SKM-1 (cell line): Measurements from ENCODE around the gene JADE3.
"Not testable (repeated sequence)": the region's sequence is repeated elsewhere in the genome, so short reads cannot be mapped to it uniquely, and the experiment has no call there.

Source experiments
- DNase-seq: peaks from one replicate; lab custom pipeline; 2025; ENCODE audit not compliant: unreplicated experiment; lab: John Stamatoyannopoulos, UW

JADE3 gene

GRCh38 chrX:46929439-46930261, 17.4 kb downstream of the JADE3 start:
- DNase-seq: no peak

GRCh38 chrX:46935295-46935694, 23.1 kb downstream of the JADE3 start:
- no peak for DNase-seq

- DNase-seq: no peak
Observed at GRCh38 chrX:46938589-46938988, 26.4 kb downstream of the JADE3 start.

GRCh38 chrX:46941341-46941740, 29.1 kb downstream of the JADE3 start:
- DNase-seq: no peak

GRCh38 chrX:46953137-46953527, 40.9 kb downstream of the JADE3 start:
- DNase-seq: no peak

GRCh38 chrX:46953597-46953996, 41.4 kb downstream of the JADE3 start:
- no peak for DNase-seq

- no peak for DNase-seq
Observed at GRCh38 chrX:46954716-46955115, 42.5 kb downstream of the JADE3 start.

GRCh38 chrX:46956589-46956988, 44.4 kb downstream of the JADE3 start:
- not testable (repeated sequence) for DNase-seq

- no peak for DNase-seq
Observed at GRCh38 chrX:46957297-46957696, 45.1 kb downstream of the JADE3 start.

GRCh38 chrX:46959101-46959500, 46.9 kb downstream of the JADE3 start:
- DNase-seq: no peak

- DNase-seq: no peak
Observed at GRCh38 chrX:46959985-46960700, 47.9 kb downstream of the JADE3 start.

GRCh38 chrX:46961097-46961496, 48.9 kb downstream of the JADE3 start:
- no peak for DNase-seq

GRCh38 chrX:46961574-46962283, 49.5 kb downstream of the JADE3 start:
- no peak for DNase-seq

- DNase-seq: no peak
Observed at GRCh38 chrX:46965125-46965758, 53.0 kb downstream of the JADE3 start.

GRCh38 chrX:46967547-46967946, 55.3 kb downstream of the JADE3 start:
- no peak for DNase-seq

- not testable (repeated sequence) for DNase-seq
Observed at GRCh38 chrX:46977046-46977445, 64.8 kb downstream of the JADE3 start.

GRCh38 chrX:46978341-46979291, 66.4 kb downstream of the JADE3 start:
- DNase-seq: peak; percentile 1

- DNase-seq: no peak
Observed at GRCh38 chrX:46984705-46985104, 72.5 kb downstream of the JADE3 start.

GRCh38 chrX:46989548-46989947, 77.3 kb downstream of the JADE3 start:
- DNase-seq: no peak

GRCh38 chrX:46991664-46992063, 79.4 kb downstream of the JADE3 start:
- no peak for DNase-seq
